DND-41 (cell line): ENCODE data around the gene SAPCD1.

Experiments used
- CTCF ChIP-seq: IDR thresholded peaks from 2 replicates; pipeline ENCODE4 v1.5.1; 2012; ENCODE audit warnings: borderline replicate concordance, low read length, moderate library complexity, mild to moderate bottlenecking; ENCODE audit not compliant: poor library complexity, severe bottlenecking; ENCODE audit errors: extremely low read depth
- EZH2 ChIP-seq: IDR thresholded peaks from 3 replicates; pipeline ENCODE4 v1.6.1; 2012; ENCODE audit warnings: borderline replicate concordance, low read depth, mild to moderate bottlenecking, moderate library complexity, low read length, inconsistent platforms; ENCODE audit not compliant: severe bottlenecking

GRCh38 chr6:31780507-31781243, 18.2 kb downstream of the SAPCD1 start:
- no peak for TF ChIP-seq CTCF
- TF ChIP-seq EZH2, result no peak
